IPS DF 6.9 (cell line): ENCODE results near the gene NUDT16.

Experiments used
- DNase-seq: peaks from one replicate; pipeline ENCODE4 v3.0.0-alpha.2; 2013; ENCODE audit warnings: low read depth, low spot score
- H3K27ac ChIP-seq: one replicate; pipeline ENCODE4 v1.5.1; 2013; ENCODE audit warnings: low read length, control low read depth
- H3K27me3 ChIP-seq: 2 replicates; pipeline ENCODE4 v1.6.1; 2013; ENCODE audit warnings: mild to moderate bottlenecking, low read length; ENCODE audit not compliant: control insufficient read depth, insufficient read depth
- H3K36me3 ChIP-seq: 2 replicates; pipeline ENCODE4 v1.6.1; 2013; ENCODE audit warnings: low read length; ENCODE audit not compliant: control insufficient read depth, insufficient read depth
- H3K4me1 ChIP-seq: 2 replicates; pipeline ENCODE4 v1.6.1; 2013; ENCODE audit warnings: low read length; ENCODE audit not compliant: control insufficient read depth, insufficient read depth
- H3K4me3 ChIP-seq: 2 replicates; pipeline ENCODE4 v1.5.1; 2013; ENCODE audit warnings: mild to moderate bottlenecking, low read length
- H3K9me3 ChIP-seq: 2 replicates; pipeline ENCODE4 v1.6.1; 2013; ENCODE audit warnings: low read length, inconsistent platforms; ENCODE audit not compliant: control insufficient read depth, insufficient read depth
- WGBS: extraction: QIAGEN DNeasy Blood & Tissue Kit; methylation state at CpG from one replicate; pipeline ENCODE4 v1.1.7; 2013; ENCODE audit warnings: mixed read lengths, missing lambda C conversion rate; ENCODE audit not compliant: insufficient read length, insufficient coverage; 5-methylcytosine and 5-hydroxymethylcytosine counted together

NUDT16 gene

DNA sequence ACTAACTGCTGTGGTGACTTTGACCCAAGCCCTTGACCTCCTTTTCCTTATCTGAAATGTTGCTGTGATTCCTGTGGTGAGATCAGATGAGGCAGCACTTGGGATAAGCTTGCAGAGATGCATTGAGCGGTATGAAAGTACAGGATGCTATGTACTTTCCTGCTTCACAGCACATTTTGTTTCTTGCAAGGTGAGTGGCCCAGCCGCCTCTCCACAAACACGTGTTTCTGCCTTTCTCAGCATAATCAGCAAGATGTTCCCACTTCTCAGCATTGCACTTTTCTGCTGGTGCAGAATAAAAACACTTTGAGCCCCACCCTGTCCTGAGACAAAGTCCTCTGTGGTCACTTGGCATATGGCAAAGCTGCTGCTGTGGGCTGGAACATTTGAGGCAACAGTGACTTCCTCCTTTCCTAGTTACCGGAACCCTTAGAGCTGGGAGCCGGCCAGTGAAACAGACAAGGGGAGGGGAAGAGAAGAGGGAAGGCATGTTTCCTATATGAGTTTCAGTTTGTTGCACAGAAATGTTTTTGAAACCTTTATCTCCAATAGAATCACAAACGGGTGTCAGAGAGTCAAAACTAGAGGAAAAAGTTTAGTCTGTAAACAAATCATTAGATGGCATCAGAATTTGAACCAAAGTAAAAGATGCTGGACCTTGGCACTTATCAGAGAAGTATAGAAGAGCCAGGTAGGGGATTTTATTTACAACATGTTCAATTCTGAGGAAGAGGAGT lies 5.0 kb downstream of the NUDT16 start:
- Histone ChIP-seq H3K4me1 (no peaks in the 10 kb centered on the region), H3K4me3 (no peak overlapping the region), H3K27ac (no peak overlapping the region), H3K36me3 (peaks cover 2% of the 10 kb centered on the region; the same call in 1 of the 2 replicates), H3K27me3 (no peaks in the 10 kb centered on the region), H3K9me3 (no peaks in the 10 kb centered on the region)
- WGBS: no CpG with 5 or more reads among the region's 6 CpGs
- DNase-seq: no peak

DNA sequence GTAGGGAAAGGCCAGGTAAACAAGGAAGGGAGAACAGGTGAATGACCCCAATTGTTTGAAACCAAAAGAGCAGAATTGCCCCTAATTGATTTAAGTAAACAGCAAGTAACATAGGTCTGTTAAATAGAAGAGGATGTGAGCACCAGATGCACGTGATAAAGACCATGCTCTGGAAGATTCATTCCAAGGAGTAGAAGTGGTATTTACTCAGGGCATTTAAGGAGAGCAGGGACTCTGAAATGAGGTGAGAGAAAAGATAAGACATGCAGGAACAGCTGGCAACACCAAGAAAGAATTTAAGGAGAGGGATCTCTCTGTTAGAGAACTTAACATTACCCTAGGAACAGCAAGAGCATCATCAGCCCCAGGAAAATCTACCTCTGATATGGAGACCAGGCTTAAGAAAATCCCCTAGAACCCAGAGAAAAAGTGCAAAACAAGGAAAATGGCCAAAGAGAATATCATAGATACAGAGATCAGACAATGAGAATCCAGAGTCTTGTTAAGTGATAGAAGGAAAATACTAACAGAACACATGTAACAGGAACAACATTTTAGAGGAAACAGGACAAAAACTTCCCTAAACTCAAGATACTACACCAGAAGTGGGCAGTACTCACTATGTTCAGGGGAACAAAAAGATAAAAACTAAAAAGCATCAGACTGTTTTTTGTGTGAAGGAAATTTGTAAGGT lies 6.4 kb downstream of the NUDT16 start:
- no peak overlapping the region for H3K27ac ChIP-seq
- H3K36me3 ChIP-seq: peaks cover 2% of the 10 kb centered on the region; the same call in 1 of the 2 replicates
- no peaks in the 10 kb centered on the region for H3K27me3 ChIP-seq
- no peak for DNase-seq
- no CpG with 5 or more reads among the region's 1 CpG for WGBS
- no peaks in the 10 kb centered on the region for H3K9me3 ChIP-seq
- H3K4me1 ChIP-seq: no peaks in the 10 kb centered on the region
- no peak overlapping the region for H3K4me3 ChIP-seq

DNA sequence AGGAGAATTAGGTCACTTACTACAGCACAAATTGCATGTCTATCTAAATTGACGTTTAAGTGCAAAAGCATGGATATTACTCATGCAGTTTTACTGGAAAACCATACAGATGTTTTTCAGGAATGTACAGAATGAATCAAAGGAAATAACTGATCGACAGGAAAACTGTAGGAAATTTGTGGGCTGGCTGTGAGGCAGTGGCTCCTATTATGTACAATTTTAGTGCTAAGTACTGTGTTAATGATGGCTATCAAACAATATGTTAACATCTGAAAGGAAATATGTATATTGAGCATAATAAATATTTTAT lies 6.9 kb downstream of the NUDT16 start:
- WGBS: no CpG with 5 or more reads among the region's 2 CpGs
- Histone ChIP-seq H3K36me3 (no peaks in the 10 kb centered on the region; the same call in 1 of the 2 replicates), H3K27me3 (no peaks in the 10 kb centered on the region), H3K4me1 (no peaks in the 10 kb centered on the region), H3K4me3 (no peak overlapping the region), H3K27ac (no peak overlapping the region), H3K9me3 (no peaks in the 10 kb centered on the region)
- DNase-seq: no peak

DNA sequence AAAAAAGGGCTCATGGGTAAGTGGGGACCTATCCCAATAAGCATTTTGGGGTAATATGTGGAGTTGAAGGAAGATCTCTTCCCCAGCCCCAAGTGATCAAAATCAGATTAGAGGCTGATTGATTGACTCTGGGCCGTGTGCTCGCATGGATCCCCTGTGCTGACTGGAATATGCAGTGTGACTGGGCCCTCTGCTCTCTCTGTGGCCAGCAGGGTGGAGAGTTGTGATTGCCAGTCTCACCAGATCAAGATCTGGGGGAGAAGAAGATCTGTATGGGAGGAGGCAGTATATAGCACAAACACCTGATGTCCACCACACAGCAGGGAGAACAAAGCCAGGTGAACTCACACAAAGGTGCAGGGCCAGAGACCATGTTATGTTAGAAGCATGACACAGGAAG lies 8.8 kb downstream of the NUDT16 start:
- H3K4me3 ChIP-seq: no peak overlapping the region
- no peaks in the 10 kb centered on the region for H3K36me3 ChIP-seq
- WGBS: no CpG with 5 or more reads among the region's 2 CpGs
- H3K9me3 ChIP-seq: no peaks in the 10 kb centered on the region
- no peaks in the 10 kb centered on the region for H3K27me3 ChIP-seq
- H3K27ac ChIP-seq: no peak overlapping the region
- no peaks in the 10 kb centered on the region for H3K4me1 ChIP-seq
- DNase-seq: no peak

DNA sequence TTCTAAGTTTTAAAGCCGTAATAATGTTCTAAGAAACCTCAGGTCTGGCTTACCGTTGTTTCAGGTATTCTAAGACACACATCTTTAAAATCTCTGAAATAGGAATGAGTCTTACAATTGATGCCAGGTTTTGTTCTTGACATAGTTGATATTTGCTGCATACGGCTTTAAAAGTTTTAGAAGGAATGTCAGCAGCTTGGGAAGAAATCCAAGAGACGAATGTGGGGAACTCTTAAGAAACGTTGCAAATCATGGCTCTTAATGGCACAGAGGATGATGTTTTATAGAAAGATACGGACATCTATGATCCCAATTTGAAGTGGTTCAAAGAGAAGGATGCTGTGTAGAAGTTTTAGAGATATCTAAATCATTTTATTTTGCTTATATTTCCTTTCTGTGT lies 11.5 kb downstream of the NUDT16 start:
- Histone ChIP-seq H3K9me3 (no peaks in the 10 kb centered on the region), H3K36me3 (no peaks in the 10 kb centered on the region), H3K4me3 (no peak overlapping the region), H3K27ac (no peak overlapping the region), H3K27me3 (no peaks in the 10 kb centered on the region), H3K4me1 (no peaks in the 10 kb centered on the region)
- no peak for DNase-seq
- no CpG with 5 or more reads among the region's 6 CpGs for WGBS

DNA sequence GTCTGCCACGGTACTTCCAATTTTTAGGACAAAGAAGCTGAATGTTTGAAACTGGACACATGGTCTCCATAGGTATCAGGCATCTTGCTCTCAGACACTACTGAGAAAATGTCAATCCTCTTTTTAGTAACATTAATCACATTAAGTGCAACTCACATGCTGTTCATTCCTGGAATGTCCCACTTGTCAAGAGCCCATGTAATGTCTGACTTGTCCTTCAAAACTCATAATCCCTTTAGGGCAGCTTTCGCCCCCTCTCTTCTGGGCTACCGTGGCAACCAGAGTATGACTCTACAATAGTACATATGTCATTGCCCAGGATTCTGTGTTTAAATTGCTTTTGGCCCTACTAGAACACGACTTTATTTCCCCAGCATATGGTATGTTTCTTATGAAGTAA lies 12.3 kb downstream of the NUDT16 start:
- no peaks in the 10 kb centered on the region for H3K4me1 ChIP-seq
- DNase-seq: no peak
- no CpG with 5 or more reads among the region's 4 CpGs for WGBS

DNA sequence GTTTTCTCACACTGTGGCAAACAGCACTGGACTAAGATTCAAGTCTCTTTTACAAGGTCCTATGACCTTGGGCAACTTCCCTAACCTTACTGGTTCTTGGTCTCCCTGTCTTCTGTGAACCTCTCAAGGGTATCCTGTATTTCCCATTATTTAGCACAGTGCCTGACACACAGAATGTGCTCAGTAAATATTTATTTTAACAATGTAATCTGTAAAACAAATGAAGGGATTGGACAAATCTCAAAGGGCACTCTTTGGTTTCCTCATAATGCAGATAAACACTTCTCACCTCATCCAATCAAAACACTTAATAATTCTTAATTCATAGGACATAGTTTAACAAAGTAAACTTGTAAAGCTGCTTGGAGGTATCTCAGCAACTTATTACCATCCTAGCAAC lies 12.8 kb downstream of the NUDT16 start:
- no peak for DNase-seq
- Histone ChIP-seq H3K27me3 (no peaks in the 10 kb centered on the region), H3K9me3 (no peaks in the 10 kb centered on the region), H3K27ac (no peak overlapping the region), H3K36me3 (no peaks in the 10 kb centered on the region), H3K4me3 (no peak overlapping the region), H3K4me1 (no peaks in the 10 kb centered on the region)

More for the DNA sequence above, 12.3 kb downstream of the NUDT16 start:
- Histone ChIP-seq H3K9me3 (no peaks in the 10 kb centered on the region), H3K36me3 (no peaks in the 10 kb centered on the region), H3K27ac (no peak overlapping the region), H3K27me3 (no peaks in the 10 kb centered on the region), H3K4me3 (no peak overlapping the region)

DNA sequence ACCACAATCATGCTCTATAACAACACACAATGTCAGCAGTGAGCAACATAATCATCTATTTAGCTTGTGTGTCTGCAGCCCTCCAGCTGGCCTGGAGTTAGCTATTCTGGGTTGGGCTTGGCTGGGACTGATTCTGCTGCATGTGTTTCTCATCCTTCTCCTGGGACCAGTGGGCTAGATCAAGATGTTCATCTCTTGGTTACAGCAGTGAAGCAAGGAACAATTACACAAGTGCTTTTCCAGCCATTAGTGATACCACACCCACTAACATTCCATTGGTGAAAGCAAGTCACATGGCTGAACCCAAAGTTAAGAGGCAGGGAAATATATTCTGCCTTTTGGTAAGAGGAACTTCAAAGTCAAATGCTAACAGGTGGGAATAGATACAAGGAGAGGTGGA lies 14.6 kb downstream of the NUDT16 start:
- no peaks in the 10 kb centered on the region for H3K36me3 ChIP-seq
- H3K4me1 ChIP-seq: no peaks in the 10 kb centered on the region
- H3K4me3 ChIP-seq: no peak overlapping the region
- no peaks in the 10 kb centered on the region for H3K9me3 ChIP-seq
- H3K27ac ChIP-seq: no peak overlapping the region
- DNase-seq: no peak
- H3K27me3 ChIP-seq: no peaks in the 10 kb centered on the region

DNA sequence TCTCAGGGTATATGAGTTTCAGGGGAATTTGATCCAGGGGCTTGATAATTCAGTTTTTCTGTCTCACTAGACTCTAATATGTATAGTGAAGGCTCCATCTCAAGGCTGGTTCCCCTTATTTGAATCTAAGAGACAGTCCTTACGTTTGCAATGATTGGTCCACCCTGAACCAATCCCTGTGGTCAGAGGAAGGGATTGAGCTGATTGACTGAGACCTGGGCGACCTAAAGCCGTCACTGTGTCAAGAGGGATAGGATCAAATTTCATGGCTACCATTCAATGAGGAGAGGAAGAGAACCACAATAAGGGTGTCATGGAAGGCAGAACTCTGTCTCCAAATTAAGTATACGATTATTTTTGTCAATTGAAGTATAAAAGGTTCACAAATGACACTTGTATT lies 16.3 kb downstream of the NUDT16 start:
- H3K9me3 ChIP-seq: no peaks in the 10 kb centered on the region
- H3K4me1 ChIP-seq: no peaks in the 10 kb centered on the region
- H3K4me3 ChIP-seq: no peak overlapping the region
- no peaks in the 10 kb centered on the region for H3K36me3 ChIP-seq
- no peaks in the 10 kb centered on the region for H3K27me3 ChIP-seq
- DNase-seq: no peak
- no peak overlapping the region for H3K27ac ChIP-seq
- no CpG with 5 or more reads among the region's 4 CpGs for WGBS

DNA sequence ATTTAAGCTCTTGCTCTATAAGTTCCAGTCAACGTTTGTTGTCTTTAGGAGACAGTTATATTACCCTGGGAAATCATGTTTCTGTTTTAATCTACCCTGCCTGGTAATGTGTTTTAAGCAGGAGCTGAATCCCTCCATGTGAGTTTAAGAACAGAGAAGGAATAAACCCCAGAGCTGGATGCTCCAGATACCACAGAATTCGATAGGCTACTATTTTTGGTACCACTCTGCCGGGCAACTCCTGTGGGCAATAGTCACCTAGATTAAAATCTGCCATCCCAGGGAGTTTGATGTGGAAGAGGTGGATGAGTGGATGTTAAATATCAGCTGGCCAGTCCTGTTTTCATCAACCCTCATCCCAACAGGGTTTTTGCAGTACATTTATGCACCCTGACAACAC lies 20.4 kb downstream of the NUDT16 start:
- no CpG with 5 or more reads among the region's 3 CpGs for WGBS

More for the DNA sequence above, 20.4 kb downstream of the NUDT16 start:
- Histone ChIP-seq H3K27me3 (no peaks in the 10 kb centered on the region), H3K9me3 (no peaks in the 10 kb centered on the region), H3K36me3 (no peaks in the 10 kb centered on the region), H3K4me1 (no peaks in the 10 kb centered on the region), H3K27ac (no peak overlapping the region), H3K4me3 (no peak overlapping the region)
- DNase-seq: no peak
